Nephron (organoid): ENCODE measurements around the gene BAIAP2L1.

ENCODE experiments used
- H3K27ac Mint-ChIP-seq, 3 experiments: 2 replicates each; pipeline ENCODE4 v1.8.0; 2020; ENCODE audit warnings: mixed read lengths in 3 of 3, mild to moderate bottlenecking in 2 of 3, moderate library complexity in 1 of 3
- H3K27me3 Mint-ChIP-seq: 2 replicates; pipeline ENCODE4 v1.8.0; 2021; ENCODE audit warnings: low read depth, mild to moderate bottlenecking, moderate library complexity, mixed read lengths
- H3K36me3 Mint-ChIP-seq: 2 replicates; pipeline ENCODE4 v1.8.0; 2020; ENCODE audit warnings: low read depth, mixed read lengths
- H3K4me1 Mint-ChIP-seq: 2 replicates; pipeline ENCODE4 v1.8.0; 2020; ENCODE audit warnings: mixed read lengths
- H3K4me3 Mint-ChIP-seq, 3 experiments: 2 replicates each; pipeline ENCODE4 v1.8.0; 2020; ENCODE audit warnings: mild to moderate bottlenecking in 3 of 3, mixed read lengths in 3 of 3, moderate library complexity in 2 of 3
- H3K9me3 Mint-ChIP-seq: 2 replicates; pipeline ENCODE4 v1.8.0; 2020; ENCODE audit warnings: mixed read lengths
- TF ChIP-seq, protein P1 (sequence below), 3 experiments: fragments of 200-600 bp; sonication (generic); IDR thresholded peaks; one replicate each; pipeline ENCODE4 v1.5.0; 2021; ENCODE audit warnings: antibody characterized with exemption in 3 of 3; ENCODE audit not compliant: unreplicated experiment in 3 of 3

Gene BAIAP2L1

DNA sequence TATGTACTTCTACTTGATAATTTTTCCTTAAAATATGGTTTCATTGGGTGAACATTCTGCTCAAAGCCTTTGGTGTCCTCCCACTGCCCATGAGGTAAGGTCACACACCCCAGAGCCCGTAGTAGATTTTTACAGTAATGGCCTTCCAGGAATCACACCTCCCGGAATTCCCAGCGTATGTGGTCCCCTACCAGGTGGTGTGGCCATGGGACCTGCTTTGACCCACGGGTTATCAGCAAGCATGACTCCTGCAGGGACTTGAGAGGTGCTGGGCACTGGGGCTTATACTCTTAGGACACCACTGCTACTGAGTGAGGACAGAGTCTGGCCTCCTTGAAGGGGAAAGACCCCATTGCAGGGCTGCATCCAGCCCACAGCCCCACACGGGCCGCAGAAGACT, 42.2 kb downstream of the BAIAP2L1 start:
- no peak overlapping the region for H3K4me3 Mint-ChIP-seq
- no peak overlapping the region for H3K27ac Mint-ChIP-seq

DNA sequence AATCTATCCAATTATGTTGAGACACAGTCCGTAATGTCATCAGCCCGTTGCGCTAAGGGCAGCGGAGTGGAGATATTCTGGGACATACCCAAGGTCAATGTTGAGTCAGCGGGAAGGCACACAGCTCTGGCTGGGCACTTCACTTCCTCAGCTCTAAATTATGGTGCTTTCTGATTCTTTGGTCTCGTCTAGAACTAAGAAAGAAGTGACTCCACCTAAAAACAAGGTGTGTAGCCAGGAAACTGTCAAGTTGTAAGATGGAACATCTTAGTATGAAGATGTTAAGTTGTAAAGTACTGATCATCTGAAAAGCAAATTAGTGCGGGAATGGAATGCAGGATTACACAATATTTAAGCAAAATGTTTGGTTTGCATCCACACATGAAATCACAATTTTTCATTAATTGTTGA, 43.1 kb downstream of the BAIAP2L1 start:
- TF ChIP-seq, protein P1, sequence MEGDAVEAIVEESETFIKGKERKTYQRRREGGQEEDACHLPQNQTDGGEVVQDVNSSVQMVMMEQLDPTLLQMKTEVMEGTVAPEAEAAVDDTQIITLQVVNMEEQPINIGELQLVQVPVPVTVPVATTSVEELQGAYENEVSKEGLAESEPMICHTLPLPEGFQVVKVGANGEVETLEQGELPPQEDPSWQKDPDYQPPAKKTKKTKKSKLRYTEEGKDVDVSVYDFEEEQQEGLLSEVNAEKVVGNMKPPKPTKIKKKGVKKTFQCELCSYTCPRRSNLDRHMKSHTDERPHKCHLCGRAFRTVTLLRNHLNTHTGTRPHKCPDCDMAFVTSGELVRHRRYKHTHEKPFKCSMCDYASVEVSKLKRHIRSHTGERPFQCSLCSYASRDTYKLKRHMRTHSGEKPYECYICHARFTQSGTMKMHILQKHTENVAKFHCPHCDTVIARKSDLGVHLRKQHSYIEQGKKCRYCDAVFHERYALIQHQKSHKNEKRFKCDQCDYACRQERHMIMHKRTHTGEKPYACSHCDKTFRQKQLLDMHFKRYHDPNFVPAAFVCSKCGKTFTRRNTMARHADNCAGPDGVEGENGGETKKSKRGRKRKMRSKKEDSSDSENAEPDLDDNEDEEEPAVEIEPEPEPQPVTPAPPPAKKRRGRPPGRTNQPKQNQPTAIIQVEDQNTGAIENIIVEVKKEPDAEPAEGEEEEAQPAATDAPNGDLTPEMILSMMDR (IDR thresholded peaks at IDR 0.05; ENCODE audit: unreplicated experiment in 3 of 3) = no peak
- H3K27ac Mint-ChIP-seq = no peak overlapping the region

More for the DNA sequence above, 42.2 kb downstream of the BAIAP2L1 start:
- Mint-ChIP-seq H3K9me3 (no peaks in the 10 kb centered on the region), H3K4me1 (no peaks in the 10 kb centered on the region), H3K27me3 (no peaks in the 10 kb centered on the region), H3K36me3 (no peaks in the 10 kb centered on the region)
- TF ChIP-seq, protein P1 (IDR thresholded peaks at IDR 0.05; ENCODE audit: unreplicated experiment in 3 of 3) = no peak

DNA sequence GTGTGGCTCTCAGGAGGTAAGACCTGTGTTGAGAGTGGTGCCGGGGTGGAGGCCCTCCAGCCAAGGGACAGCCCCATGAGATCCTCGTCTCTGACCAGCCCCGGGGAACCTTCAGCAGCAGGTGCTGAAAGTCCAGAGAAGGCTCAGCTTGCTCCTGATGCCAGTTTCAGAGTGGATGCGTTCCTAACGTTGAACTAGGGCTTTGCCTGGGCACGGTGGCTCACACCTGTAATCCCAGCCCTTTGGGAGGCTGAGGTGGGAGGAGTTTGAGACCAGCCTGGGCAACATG, 45.7 kb downstream of the BAIAP2L1 start:
- TF ChIP-seq, protein P1 (IDR thresholded peaks at IDR 0.05; ENCODE audit: unreplicated experiment in 3 of 3) = no peak
- no peak overlapping the region for H3K4me3 Mint-ChIP-seq
- peaks cover 6% of the 10 kb centered on the region for H3K4me1 Mint-ChIP-seq
- no peak overlapping the region for H3K27ac Mint-ChIP-seq
- H3K27me3 Mint-ChIP-seq = no peaks in the 10 kb centered on the region
- peaks cover 15% of the 10 kb centered on the region for H3K36me3 Mint-ChIP-seq
- H3K9me3 Mint-ChIP-seq = no peaks in the 10 kb centered on the region

More for the DNA sequence above, 43.1 kb downstream of the BAIAP2L1 start:
- peaks cover 3% of the 10 kb centered on the region for H3K4me1 Mint-ChIP-seq
- no peaks in the 10 kb centered on the region for H3K9me3 Mint-ChIP-seq
- H3K36me3 Mint-ChIP-seq = peaks cover 1% of the 10 kb centered on the region
- H3K27me3 Mint-ChIP-seq = no peaks in the 10 kb centered on the region
- H3K4me3 Mint-ChIP-seq = no peak overlapping the region

DNA sequence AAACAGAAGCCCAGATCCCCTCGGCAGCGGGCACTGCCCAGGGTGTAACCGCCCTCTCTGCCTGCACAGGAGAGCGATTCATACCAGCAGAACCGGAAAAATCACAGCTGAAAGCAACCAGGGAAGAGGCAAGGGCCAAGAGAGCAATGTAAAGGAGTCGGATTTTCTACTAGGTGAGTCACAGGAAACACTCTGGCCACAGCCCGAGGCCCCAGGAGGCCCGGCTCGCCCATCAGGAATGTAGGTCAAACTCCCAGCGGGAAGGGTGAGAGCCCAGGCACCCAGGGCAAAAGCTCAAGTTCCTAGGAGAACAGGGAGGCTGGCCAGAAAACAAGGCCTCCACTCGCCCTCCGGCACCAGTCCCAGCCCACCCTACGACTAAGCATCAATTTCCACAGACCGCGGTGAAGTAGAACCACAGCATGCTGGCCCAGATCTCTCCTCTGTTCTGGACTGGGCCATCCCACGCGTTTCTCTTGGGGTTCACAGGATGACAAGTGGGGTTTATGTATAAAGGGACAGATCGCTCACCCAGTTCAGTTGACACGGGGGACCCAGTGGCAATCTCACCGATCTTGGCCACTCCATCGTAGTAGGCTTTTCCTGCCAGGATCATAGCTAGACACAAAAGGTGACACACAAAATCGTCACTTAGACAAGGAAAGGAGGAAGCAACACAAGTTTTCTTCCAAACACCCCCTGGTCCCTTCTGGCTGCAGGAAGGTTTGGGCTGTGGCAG, 46.2 kb downstream of the BAIAP2L1 start:
- peaks cover 3% of the 10 kb centered on the region for H3K27me3 Mint-ChIP-seq
- H3K36me3 Mint-ChIP-seq = peaks cover 18% of the 10 kb centered on the region
- TF ChIP-seq, protein P1 (IDR thresholded peaks at IDR 0.05; ENCODE audit: unreplicated experiment in 3 of 3) = no peak
- H3K9me3 Mint-ChIP-seq = no peaks in the 10 kb centered on the region
- no peak overlapping the region for H3K27ac Mint-ChIP-seq
- H3K4me1 Mint-ChIP-seq = peaks cover 6% of the 10 kb centered on the region
- H3K4me3 Mint-ChIP-seq = no peak overlapping the region

DNA sequence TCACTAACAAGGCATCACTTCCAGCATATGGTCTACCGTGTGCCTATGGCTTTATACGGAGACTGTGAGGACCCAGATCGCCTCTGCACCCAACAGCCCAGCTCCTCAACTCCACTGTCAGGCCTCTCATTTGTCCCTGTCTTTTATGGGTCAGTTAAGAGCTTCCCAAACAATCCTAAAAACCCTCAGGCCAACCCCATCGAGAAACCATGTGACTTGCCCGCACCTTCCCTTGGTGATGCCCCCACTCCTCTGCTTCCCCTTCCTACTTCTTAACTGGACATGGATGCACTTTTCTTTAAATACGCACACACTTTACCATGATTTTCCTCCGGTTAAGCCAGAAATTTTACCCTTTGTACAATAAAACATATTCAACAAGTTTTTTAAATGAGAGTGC, 46.8 kb downstream of the BAIAP2L1 start:
- TF ChIP-seq, protein P1 (IDR thresholded peaks at IDR 0.05; ENCODE audit: unreplicated experiment in 3 of 3) = no peak
- H3K4me3 Mint-ChIP-seq = no peak overlapping the region
- peaks cover 4% of the 10 kb centered on the region for H3K27me3 Mint-ChIP-seq
- no peak overlapping the region for H3K27ac Mint-ChIP-seq
- peaks cover 6% of the 10 kb centered on the region for H3K4me1 Mint-ChIP-seq
- H3K36me3 Mint-ChIP-seq = peaks cover 18% of the 10 kb centered on the region
- H3K9me3 Mint-ChIP-seq = no peaks in the 10 kb centered on the region

DNA sequence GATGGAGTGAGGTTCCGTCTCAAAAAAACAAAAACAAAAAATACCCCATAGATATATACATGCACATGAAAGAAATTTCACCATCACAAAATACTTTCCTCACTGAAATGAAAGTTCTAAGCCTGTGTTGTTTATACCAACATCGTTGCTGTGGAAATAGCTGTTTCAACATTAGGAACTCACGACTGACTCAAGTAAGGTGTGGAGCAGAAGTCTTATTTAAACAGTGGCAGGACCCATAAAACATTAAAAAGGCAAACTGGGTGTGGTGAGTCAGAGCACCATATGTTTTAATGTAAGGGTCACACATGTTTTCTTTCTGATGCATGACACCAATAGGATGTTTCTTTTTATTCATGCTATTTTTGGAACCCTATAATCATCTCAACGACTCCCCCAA, 48.3 kb downstream of the BAIAP2L1 start:
- no peaks in the 10 kb centered on the region for H3K9me3 Mint-ChIP-seq
- TF ChIP-seq, protein P1 (IDR thresholded peaks at IDR 0.05; ENCODE audit: unreplicated experiment in 3 of 3) = no peak
- H3K27me3 Mint-ChIP-seq = peaks cover 4% of the 10 kb centered on the region
- H3K4me3 Mint-ChIP-seq = no peak overlapping the region
- peaks cover 6% of the 10 kb centered on the region for H3K4me1 Mint-ChIP-seq
- H3K27ac Mint-ChIP-seq = no peak overlapping the region
- peaks cover 18% of the 10 kb centered on the region for H3K36me3 Mint-ChIP-seq
